HG03342 (cell line): ENCODE results near the gene SLC18A3.

ENCODE experiments used
- ATAC-seq: cut with Tn5 transposase; IDR thresholded peaks from one replicate; pipeline ENCODE4 v1.9.1; 2021; ENCODE audit warnings: mild to moderate bottlenecking, moderate library complexity; ENCODE audit not compliant: unreplicated experiment

The SLC18A3 gene

GRCh38 chr10:49595713-49596492, 14.2 kb upstream of the SLC18A3 start:
- no peak for ATAC-seq

- no peak for ATAC-seq
Measured at GRCh38 chr10:49596493-49596809, 13.7 kb upstream of the SLC18A3 start.

GRCh38 chr10:49596836-49597235, 13.3 kb upstream of the SLC18A3 start:
- ATAC-seq = no peak

GRCh38 chr10:49597426-49598163, 12.5 kb upstream of the SLC18A3 start:
- ATAC-seq = no peak

- ATAC-seq = no peak
Measured at GRCh38 chr10:49598164-49598856, 11.8 kb upstream of the SLC18A3 start.

GRCh38 chr10:49598986-49599385, 11.1 kb upstream of the SLC18A3 start:
- ATAC-seq = no peak

GRCh38 chr10:49599546-49599945, 10.6 kb upstream of the SLC18A3 start:
- ATAC-seq = no peak

GRCh38 chr10:49600046-49600445, 10.1 kb upstream of the SLC18A3 start:
- no peak for ATAC-seq

- ATAC-seq = no peak
Measured at GRCh38 chr10:49600781-49601400, 9.2 kb upstream of the SLC18A3 start.

GRCh38 chr10:49601857-49602256, 8.3 kb upstream of the SLC18A3 start:
- ATAC-seq = no peak

- ATAC-seq = no peak
Measured at GRCh38 chr10:49602380-49603023, 7.6 kb upstream of the SLC18A3 start.

GRCh38 chr10:49605216-49605938, 4.7 kb upstream of the SLC18A3 start:
- no peak for ATAC-seq

GRCh38 chr10:49605939-49606509, 4.1 kb upstream of the SLC18A3 start:
- no peak for ATAC-seq

GRCh38 chr10:49606981-49607535, 3.1 kb upstream of the SLC18A3 start:
- peak; percentile 86 for ATAC-seq

- no peak for ATAC-seq
Measured at GRCh38 chr10:49608166-49609005, 1.7 kb upstream of the SLC18A3 start.

GRCh38 chr10:49609006-49609282, 1.2 kb upstream of the SLC18A3 start:
- no peak for ATAC-seq

- no peak for ATAC-seq
Measured at GRCh38 chr10:49609283-49610113, 612 bp upstream of the SLC18A3 start.
